ENCODE data around the gene SYNPO2.

The SYNPO2 gene

GRCh38 chr4:118992149-118992548, 103.5 kb downstream of the SYNPO2 start:
- DNase-seq (ENCODE audit: low read depth) = no peak
- no peak for TF ChIP-seq CTCF (IDR thresholded peaks at IDR 0.05; ENCODE audit: low read depth, low read length)
- TF ChIP-seq MYC (IDR thresholded peaks at IDR 0.05; ENCODE audit: low read depth, low read length) = no peak
- no peak for TF ChIP-seq POLR2A (IDR thresholded peaks at IDR 0.05; ENCODE audit: extremely low read depth, insufficient read length)
- TF ChIP-seq MAX (IDR thresholded peaks at IDR 0.05; ENCODE audit: low read depth, low read length) = no peak
- H3K4me3 ChIP-seq (ENCODE audit: low read depth, low read length) = no peak overlapping the region

- TF ChIP-seq POLR2A (IDR thresholded peaks at IDR 0.05; ENCODE audit: extremely low read depth, insufficient read length) (no peak), CTCF (IDR thresholded peaks at IDR 0.05; ENCODE audit: low read depth, low read length) (no peak), MAX (IDR thresholded peaks at IDR 0.05; ENCODE audit: low read depth, low read length) (no peak), MYC (IDR thresholded peaks at IDR 0.05; ENCODE audit: low read depth, low read length) (no peak)
- no peak for DNase-seq (ENCODE audit: low read depth)
- no peak overlapping the region for H3K4me3 ChIP-seq (ENCODE audit: low read depth, low read length)
Measured at GRCh38 chr4:118993333-118993732, 104.7 kb downstream of the SYNPO2 start.

GRCh38 chr4:118994030-118994429, 105.4 kb downstream of the SYNPO2 start:
- no peak overlapping the region for H3K4me3 ChIP-seq (ENCODE audit: low read depth, low read length)
- TF ChIP-seq MYC (IDR thresholded peaks at IDR 0.05; ENCODE audit: low read depth, low read length) (no peak), CTCF (IDR thresholded peaks at IDR 0.05; ENCODE audit: low read depth, low read length) (no peak), POLR2A (IDR thresholded peaks at IDR 0.05; ENCODE audit: extremely low read depth, insufficient read length) (no peak), MAX (IDR thresholded peaks at IDR 0.05; ENCODE audit: low read depth, low read length) (no peak)
- DNase-seq (ENCODE audit: low read depth) = no peak

- no peak overlapping the region for H3K4me3 ChIP-seq (ENCODE audit: low read depth, low read length)
- TF ChIP-seq MYC (IDR thresholded peaks at IDR 0.05; ENCODE audit: low read depth, low read length) (no peak), CTCF (IDR thresholded peaks at IDR 0.05; ENCODE audit: low read depth, low read length) (no peak), MAX (IDR thresholded peaks at IDR 0.05; ENCODE audit: low read depth, low read length) (no peak), POLR2A (IDR thresholded peaks at IDR 0.05; ENCODE audit: extremely low read depth, insufficient read length) (no peak)
- no peak for DNase-seq (ENCODE audit: low read depth)
Measured at GRCh38 chr4:118995693-118996391, 107.2 kb downstream of the SYNPO2 start.

- no peak overlapping the region for H3K4me3 ChIP-seq (ENCODE audit: low read depth, low read length)
- no peak for TF ChIP-seq MAX (IDR thresholded peaks at IDR 0.05; ENCODE audit: low read depth, low read length)
- no peak for TF ChIP-seq MYC (IDR thresholded peaks at IDR 0.05; ENCODE audit: low read depth, low read length)
- no peak for TF ChIP-seq POLR2A (IDR thresholded peaks at IDR 0.05; ENCODE audit: extremely low read depth, insufficient read length)
- no peak for TF ChIP-seq CTCF (IDR thresholded peaks at IDR 0.05; ENCODE audit: low read depth, low read length)
- DNase-seq (ENCODE audit: low read depth) = no peak
Measured at GRCh38 chr4:118997601-118998000, 108.9 kb downstream of the SYNPO2 start.

All from NB4 (cell line).